HL-60 (cell line): Measurements from ENCODE around the gene SLC36A1.

Source experiments
- CTCF ChIP-seq: IDR thresholded peaks from one replicate; pipeline ENCODE4 v1.5.1; 2011; ENCODE audit warnings: low read length, control low read depth, inconsistent platforms; ENCODE audit not compliant: insufficient read depth
- GABPA ChIP-seq: IDR thresholded peaks from 2 replicates; pipeline ENCODE4 v1.6.1; 2012; ENCODE audit warnings: low read depth
- POLR2AphosphoS5 ChIP-seq: IDR thresholded peaks from 2 replicates; pipeline ENCODE4 v1.6.1; 2012; ENCODE audit warnings: low read depth
- REST ChIP-seq: IDR thresholded peaks from 2 replicates; pipeline ENCODE4 v1.6.1; 2012; ENCODE audit warnings: low read depth; ENCODE audit not compliant: insufficient replicate concordance

GRCh38 chr5:151477101-151477500 lies 29.7 kb downstream of the SLC36A1 start:
- TF ChIP-seq REST (no peak), CTCF (no peak), POLR2AphosphoS5 (no peak), GABPA (no peak)
